Measurements from ENCODE around the gene ABCB10.
A peak's percentile ranks its signal among the peaks of the same experiment; 100 is the strongest.
"Not testable (repeated sequence)": the region's sequence is repeated elsewhere in the genome, so short reads cannot be mapped to it uniquely, and the experiment has no call there.

The ABCB10 gene

DNA sequence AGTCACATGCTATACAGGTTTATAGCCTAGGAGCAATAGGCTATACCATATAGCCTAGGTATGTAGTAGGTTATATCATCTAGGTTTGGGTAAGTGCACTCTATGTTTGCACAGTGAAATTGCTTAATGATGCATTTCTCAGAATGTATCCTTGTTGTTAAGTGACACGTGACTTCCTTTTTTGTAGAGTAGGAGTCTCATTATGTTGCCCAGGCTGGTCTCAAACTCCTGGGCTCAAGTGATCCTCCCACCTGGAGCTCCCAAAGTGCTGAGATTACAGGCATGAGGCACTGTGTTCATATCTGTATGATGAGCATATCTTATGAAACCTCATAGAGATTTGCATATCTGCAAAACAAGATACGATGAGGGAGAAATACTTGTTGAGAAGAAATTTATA lies 13.8 kb upstream of the ABCB10 start:
- no peak for DNase-seq (ENCODE audit: low read depth in 2 of 2)

GRCh38 chr1:229570891-229571516 lies 12.5 kb upstream of the ABCB10 start:
- no peak for DNase-seq (ENCODE audit: low read depth in 2 of 2)

- DNase-seq (ENCODE audit: low read depth in 2 of 2) = no peak
Measured at GRCh38 chr1:229570305-229570704, 11.8 kb upstream of the ABCB10 start.

DNA sequence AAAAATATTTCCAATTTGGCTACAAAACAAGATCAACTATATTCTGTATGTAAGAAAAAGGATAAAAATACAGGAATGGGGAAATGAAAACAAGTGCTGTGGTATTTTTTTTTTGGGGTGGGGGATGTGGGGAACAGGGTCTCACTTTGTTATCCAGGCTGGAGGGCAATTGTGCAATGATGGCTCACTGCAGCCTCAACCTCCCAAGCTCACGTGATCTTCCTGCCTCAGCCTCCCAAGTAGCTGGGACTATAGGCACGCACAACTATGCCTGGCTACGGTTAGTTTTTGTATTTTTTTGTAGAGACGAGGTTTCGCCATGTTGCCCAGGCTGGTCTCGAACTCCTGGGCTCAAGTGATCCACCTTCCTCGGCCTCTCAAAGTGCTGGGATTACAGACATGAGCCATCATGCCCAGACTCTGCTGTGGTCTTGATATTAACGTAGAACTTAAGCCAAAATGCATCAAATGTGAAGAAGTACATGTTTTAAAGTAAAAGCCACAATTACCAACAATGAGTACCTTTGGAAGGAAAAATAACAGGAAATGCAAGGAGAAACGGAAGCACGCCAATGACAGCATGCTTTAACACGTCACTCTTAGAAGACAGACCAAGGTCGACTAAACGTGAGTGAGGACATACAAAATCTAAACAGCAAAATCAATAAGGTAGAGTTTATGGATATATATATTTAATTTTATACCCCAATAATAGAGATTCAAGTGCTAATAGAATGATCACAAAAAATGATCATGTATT lies 8.8 kb upstream of the ABCB10 start:
- DNase-seq (ENCODE audit: low read depth in 2 of 2) = no peak

DNA sequence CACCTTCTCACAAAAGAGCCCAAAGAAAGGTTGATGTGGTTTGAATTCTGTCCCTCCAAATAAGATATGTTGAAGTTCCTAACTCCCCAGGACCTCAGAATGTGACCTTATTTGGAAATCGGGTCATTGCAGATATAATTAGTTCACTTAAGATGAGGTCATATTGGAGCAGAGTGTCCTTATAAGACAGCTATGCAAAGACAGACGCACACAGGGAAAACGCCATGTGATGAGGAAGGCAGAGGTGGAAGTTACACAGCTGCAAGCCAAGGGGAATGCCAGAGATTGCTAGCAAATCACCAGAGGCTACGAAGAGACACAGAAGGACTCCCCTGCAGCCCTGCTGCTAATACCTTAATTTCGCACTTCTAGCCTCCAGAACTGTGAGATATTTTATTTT lies 5.2 kb upstream of the ABCB10 start:
- no peak for DNase-seq (ENCODE audit: low read depth in 2 of 2)

GRCh38 chr1:229563241-229563640 lies 4.7 kb upstream of the ABCB10 start:
- DNase-seq (ENCODE audit: low read depth in 2 of 2) = no peak

DNA sequence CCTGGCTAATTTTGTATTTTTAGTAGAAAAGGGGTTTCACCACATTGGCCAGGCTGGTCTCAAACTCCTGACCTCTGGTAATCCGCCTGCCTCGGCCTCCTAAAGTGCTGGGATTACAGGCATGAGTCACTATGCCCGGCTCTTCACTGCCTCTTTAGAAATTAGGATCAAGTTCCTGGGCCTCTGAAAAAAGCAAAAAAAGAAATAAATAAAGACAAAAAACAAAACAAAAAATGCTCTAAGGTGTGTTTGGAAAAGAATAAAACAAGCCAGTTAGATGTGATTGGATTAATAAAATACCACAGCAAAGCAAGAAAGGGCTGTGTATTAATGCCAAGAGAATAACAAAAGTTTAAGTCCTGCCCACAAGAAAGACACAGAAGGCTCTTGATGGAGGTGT lies 4.2 kb upstream of the ABCB10 start:
- DNase-seq (ENCODE audit: low read depth in 2 of 2) = no peak

DNA sequence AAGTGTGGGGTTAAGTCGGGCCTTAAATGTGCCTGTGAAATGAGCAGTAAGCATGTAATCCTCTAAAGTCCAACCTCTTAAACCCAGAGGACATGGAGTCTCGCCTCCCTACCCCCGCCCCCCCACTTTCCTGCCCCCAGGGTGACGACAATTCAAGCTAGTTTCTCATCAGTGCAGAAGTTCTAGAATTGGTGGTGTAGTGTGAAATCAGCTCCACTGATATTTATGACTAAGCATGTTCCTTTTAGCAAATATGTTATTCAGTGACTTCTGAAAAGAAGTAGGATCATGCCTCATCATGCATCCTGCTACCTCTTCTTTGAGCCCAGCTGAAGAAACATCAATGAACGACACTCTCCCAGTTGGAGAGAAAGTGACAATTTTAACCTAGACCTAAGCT lies 2.6 kb upstream of the ABCB10 start:
- DNase-seq (ENCODE audit: low read depth in 2 of 2) = no peak

DNA sequence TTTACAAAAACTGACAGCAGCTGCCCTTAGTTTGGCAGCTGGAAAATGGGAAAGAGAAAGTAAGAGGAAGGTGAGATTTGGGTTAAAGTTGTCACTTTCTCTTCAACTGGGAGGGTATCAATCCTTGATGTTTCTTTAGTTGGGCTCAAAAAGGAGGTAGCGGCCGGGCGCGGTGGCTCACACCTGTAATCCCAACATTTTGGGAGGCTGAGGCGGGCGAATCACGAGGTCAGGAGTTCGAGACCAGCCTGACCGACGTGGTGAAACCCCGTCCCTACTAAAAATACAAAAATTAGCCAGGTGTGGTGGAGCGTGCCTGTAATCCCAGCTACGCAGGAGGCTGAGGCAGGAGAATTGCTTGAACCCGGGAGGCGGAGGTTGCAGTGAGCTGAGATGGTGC lies 1.6 kb upstream of the ABCB10 start:
- not testable (repeated sequence) for DNase-seq (ENCODE audit: low read depth in 2 of 2)

DNA sequence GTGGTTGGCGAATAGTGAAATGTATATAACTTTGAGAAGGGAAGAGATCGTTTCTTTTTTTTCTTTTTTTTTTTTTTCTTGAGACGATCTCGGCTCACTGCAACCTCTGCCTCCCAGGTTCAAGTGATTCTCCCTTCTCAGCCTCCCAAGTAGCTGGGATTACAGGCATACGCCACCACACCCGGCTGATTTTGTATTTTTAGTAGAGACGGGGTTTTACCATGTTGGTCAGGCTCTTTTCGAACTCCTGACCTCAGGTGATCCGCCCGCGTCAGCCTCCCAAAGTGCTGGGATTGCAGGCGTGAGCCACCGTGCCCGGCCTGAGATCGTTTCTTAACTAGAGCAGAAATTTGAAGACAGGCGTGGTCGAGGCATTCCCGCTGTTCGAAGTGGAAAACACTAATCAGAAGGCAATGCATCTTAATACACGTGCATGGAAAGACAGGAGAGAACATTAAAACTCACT lies 862 bp upstream of the ABCB10 start:
- not testable (repeated sequence) for DNase-seq (ENCODE audit: low read depth in 2 of 2)

- peak; percentile 14 to 19 for DNase-seq (ENCODE audit: low read depth in 2 of 2)
Measured at GRCh38 chr1:229557913-229558414, 543 bp downstream of the ABCB10 start.

DNA sequence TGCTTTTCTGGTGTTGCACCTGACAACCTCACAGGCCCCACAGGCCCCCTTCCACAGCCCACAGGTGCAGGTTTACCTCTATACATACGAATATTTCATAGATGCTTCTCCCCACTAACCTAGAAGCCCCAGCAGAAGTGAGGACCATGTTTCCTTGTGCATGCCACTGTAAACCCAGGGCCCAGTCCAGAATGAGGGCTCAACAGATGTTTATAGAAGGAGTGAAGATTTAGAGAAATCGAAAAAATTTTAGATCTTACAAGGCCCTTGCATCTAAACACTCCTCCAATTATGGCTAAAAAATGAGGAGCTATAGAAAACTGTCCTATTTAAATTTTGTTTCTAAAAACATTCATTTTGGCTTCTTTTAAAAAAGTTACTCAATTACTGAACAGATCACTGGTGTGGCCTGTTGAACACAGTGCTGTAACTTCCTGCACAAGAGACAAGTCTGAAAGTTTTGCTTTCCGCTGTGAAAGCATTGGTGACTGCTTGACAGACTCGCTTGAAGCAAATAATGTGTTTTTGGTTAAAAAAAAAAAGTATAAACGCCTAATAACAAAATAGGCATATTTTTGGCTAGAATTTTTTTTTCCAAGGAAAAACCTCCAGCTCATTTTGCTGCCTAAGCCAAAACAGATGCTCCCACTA lies 1.2 kb downstream of the ABCB10 start:
- no peak for DNase-seq (ENCODE audit: low read depth in 2 of 2)

DNA sequence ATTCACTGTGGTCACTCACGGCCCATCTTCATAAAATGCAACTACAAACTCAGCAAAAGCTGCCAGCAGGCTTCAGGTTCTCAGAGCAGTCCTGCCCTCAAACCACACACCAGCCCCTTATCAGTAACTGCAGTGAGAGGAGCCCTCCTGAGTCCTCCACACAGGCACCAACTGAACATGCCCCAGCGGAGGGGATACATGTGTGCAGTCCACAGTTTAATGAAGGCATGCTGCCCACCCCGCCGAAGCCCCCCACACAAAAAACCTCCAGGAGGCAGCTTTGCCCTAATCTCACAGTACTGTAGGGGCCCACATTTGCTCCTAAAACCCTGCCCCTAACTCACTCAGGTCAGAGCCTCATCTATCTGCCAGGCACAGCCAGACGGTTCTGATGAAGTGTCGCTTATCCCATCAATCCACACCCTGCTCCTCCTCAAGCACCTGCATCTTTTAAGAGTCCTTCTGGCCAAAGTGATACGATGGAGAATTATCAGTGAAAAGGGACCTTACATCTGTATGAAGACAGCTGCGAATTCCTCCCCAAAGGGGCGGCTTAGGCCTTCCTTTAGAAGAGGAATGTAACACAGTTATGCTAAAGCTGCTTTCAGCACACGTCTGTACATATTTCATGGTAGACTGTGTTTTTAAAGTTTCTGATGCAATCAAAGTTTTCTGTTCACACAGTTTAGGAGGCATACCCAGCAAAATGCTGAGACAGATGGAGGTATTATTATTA lies 3.5 kb downstream of the ABCB10 start:
- no peak for DNase-seq (ENCODE audit: low read depth in 2 of 2)

DNA sequence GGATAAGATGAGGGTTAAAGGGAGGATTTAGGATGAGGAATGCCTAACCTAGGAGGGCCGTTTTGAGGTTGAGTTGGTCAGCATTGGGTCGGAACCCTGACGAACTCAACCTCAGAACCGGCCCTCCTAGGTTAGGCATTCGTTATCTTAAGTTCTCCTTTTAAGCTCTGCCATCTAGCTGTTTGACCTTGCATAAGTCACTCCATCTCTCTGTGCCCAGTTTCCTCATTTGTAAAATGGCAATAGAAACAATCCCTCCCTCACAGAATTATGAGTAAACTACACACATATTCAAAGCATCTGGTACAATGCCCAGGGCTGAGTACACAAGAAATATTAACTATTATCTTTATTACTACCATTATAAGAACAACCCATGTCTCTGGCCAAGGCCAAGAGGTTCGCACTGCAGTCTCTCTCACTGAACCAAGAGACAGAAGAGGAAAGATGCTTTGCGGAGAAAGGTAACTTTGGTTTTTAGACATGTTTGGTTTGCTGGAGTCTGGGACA lies 4.8 kb downstream of the ABCB10 start:
- no peak for DNase-seq (ENCODE audit: low read depth in 2 of 2)

GRCh38 chr1:229552732-229553131 lies 5.8 kb downstream of the ABCB10 start:
- DNase-seq (ENCODE audit: low read depth in 2 of 2) = no peak

DNA sequence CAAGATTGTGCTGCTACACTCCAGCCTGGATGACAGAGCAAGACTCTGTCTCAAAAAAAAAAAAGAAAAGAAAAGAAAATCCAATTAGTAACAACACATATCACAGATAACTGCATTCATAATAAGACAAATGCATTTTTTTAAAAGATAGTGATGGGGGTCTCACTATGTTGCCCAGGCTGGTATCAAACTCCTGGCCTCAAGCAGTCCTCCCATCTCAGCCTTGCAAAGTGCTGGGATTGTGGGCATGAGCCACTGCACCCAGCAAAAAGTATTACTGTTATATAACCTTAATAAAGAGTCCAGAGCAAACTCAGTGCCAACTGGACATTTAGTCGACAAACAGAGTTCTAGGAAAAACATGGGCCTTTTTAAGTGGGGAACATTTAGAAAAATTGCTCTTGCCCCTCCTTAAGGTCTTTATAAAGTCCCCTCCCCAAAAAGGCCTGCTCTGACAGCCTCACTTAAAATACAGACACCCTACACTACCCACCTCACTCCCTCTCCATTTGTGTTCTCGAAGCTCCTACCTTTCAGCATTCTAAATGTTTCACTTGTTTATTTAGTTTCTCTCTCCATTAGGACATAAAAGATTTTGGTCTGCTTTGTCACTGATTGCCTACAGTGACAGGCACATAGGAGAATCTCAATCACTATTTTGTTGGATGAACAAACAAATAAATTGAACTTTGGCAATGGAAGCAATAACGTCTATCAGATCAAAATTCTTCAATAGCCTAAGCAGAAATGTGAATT lies 7.5 kb downstream of the ABCB10 start:
- no peak for DNase-seq (ENCODE audit: low read depth in 2 of 2)

DNA sequence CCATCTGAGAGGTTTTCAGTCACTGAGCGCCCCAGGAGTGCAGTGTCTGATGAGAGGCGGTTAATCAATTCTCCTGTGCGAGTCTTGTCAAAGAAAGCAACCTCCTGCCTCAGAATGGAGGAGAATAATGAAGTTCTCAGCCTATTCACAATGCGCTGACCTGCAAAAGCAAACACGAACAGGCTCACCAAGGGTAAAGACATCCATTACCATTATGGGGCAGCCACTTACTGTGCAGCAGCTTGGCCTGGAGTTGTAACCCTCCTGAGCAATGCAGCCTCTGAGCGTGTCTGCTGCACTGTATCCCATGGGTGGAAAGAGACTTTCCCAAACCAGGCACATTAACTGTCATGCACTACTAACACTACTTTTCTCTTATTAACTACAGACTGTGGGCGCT lies 11.0 kb downstream of the ABCB10 start:
- no peak for DNase-seq (ENCODE audit: low read depth in 2 of 2)

- DNase-seq (ENCODE audit: low read depth in 2 of 2) = no peak
Measured at GRCh38 chr1:229544587-229544986, 13.9 kb downstream of the ABCB10 start.

- no peak for DNase-seq (ENCODE audit: low read depth in 2 of 2)
Measured at GRCh38 chr1:229539863-229540506, 18.5 kb downstream of the ABCB10 start.

- no peak for DNase-seq (ENCODE audit: low read depth in 2 of 2)
Measured at GRCh38 chr1:229538945-229539344, 19.6 kb downstream of the ABCB10 start.

DNA sequence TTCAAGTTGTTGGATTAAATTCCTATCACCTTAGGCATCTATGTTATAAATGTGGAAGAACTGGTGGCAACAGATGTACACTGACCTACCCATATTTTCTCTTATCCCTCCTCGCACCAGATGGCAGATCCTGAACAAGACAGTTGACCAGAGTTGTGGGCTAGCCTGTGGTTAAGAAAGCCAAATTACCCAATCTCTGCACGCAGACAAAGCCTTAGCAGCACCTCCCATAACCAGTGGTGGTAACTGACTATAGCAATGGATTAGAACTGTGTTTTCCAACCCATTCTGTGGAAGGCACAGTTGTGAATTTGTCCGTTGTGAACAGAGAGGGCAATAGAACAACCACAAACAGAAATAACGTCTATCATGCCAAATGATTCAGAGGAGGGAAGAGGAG lies 20.6 kb downstream of the ABCB10 start:
- DNase-seq (ENCODE audit: low read depth in 2 of 2) = no peak
